Activated CD8-positive, alpha-beta T cell treated with anti-CD3 and anti-CD28 coated beads, Interleukin-2, amount 10 ng/mL, durations not matched to agents 7 days and 5 days (primary cell): ENCODE data around the gene TMEM165. TPM values are rescaled to one million over a fixed set of nuclear protein-coding genes. Genes with fewer than 3 reads are reported as not detected.
"Not testable (repeated sequence)": the region's sequence is repeated elsewhere in the genome, so short reads cannot be mapped to it uniquely, and the experiment has no call there.

Experiments used
- ATAC-seq: fragments of 150-1000 bp; cut with Tn5 transposase; one replicate; pipeline ENCODE4 v1.10.0; 2021; ENCODE audit warnings: moderate library complexity
- CTCF ChIA-PET: fragments of 350-600 bp; sonication (Branson Sonifier 250); formaldehyde crosslinking; loops from one replicate; lab custom pipeline; 2021; ENCODE audit warnings: antibody characterized with exemption; lab: Charles Lee
- POLR2A ChIA-PET: fragments of 350-600 bp; sonication (Branson Sonifier 250); formaldehyde crosslinking; loops from one replicate; lab custom pipeline; 2021; ENCODE audit warnings: antibody characterized with exemption; lab: Charles Lee
- DNase-seq: peaks from one replicate; pipeline ENCODE4 v3.0.0-alpha.2; 2020
- H3K27ac Mint-ChIP-seq: one replicate; pipeline ENCODE4 v1.8.0; 2021; ENCODE audit warnings: mild to moderate bottlenecking, mixed read lengths
- H3K27me3 Mint-ChIP-seq: one replicate; pipeline ENCODE4 v1.8.0; 2021; ENCODE audit warnings: low read depth, mixed read lengths
- H3K36me3 Mint-ChIP-seq: one replicate; pipeline ENCODE4 v1.8.0; 2021; ENCODE audit warnings: low read depth, mixed read lengths
- H3K4me1 Mint-ChIP-seq: one replicate; pipeline ENCODE4 v1.8.0; 2021; ENCODE audit warnings: low read depth, mixed read lengths
- H3K4me3 Mint-ChIP-seq: one replicate; pipeline ENCODE4 v1.8.0; 2021; ENCODE audit warnings: mild to moderate bottlenecking, mixed read lengths
- H3K9me3 Mint-ChIP-seq: one replicate; pipeline ENCODE4 v1.8.0; 2022; ENCODE audit warnings: mixed read lengths; ENCODE audit not compliant: insufficient read depth
- total RNA-seq, 2 experiments: library from RNA; stranded (reverse); gene quantifications; one replicate each; pipeline ENCODE4 v1.2.3, GENCODE V29; 2021

The TMEM165 gene, protein sequence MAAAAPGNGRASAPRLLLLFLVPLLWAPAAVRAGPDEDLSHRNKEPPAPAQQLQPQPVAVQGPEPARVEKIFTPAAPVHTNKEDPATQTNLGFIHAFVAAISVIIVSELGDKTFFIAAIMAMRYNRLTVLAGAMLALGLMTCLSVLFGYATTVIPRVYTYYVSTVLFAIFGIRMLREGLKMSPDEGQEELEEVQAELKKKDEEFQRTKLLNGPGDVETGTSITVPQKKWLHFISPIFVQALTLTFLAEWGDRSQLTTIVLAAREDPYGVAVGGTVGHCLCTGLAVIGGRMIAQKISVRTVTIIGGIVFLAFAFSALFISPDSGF
- total RNA-seq: 10 to 100 TPM; 66.2 to 68.7 TPM

GRCh38 chr4:55395529-55396307 lies at the start of gene TMEM165:
TMEM165 (plus strand) TSS chr4:55395957; CDS start chr4:55396190, 233 bp downstream.
- CTCF ChIA-PET: interaction anchor here (0.6 to 2.0 kb wide), 10 partner anchors 9 to 553 kb away, joined by 3 to 15 read pairs (median 6); partner anchors contain the start of genes CEP135 and SRD5A3

GRCh38 chr4:55345980-55346850 lies 49.5 kb upstream of the TMEM165 start, which contains the start of gene SRD5A3:
SRD5A3 (plus strand) TSS chr4:55346242; CDS start chr4:55346337, 95 bp downstream.
- no peaks in the 10 kb centered on the region for H3K9me3 Mint-ChIP-seq
- ATAC-seq (peak; percentile 95), DNase-seq (peak; percentile 82)
- H3K4me3 Mint-ChIP-seq: peak within 1 kb of the TSS; percentile 84
- CTCF ChIA-PET: interaction anchor here (0.7 to 2.6 kb wide), 46 partner anchors 9 to 1491 kb away, joined by 3 to 15 read pairs (median 4); partner anchors contain the start of genes CEP135 and TMEM165
- H3K36me3 Mint-ChIP-seq: no peaks in the 10 kb centered on the region
- peaks cover 17% of the 10 kb centered on the region for H3K4me1 Mint-ChIP-seq
- no peaks in the 10 kb centered on the region for H3K27me3 Mint-ChIP-seq
- POLR2A ChIA-PET: interaction anchor here (1.1 to 1.9 kb wide), 2 partner anchors 32 to 199 kb away, joined by 3 to 9 read pairs; no protein-coding TSS in a partner anchor
- peak within 1 kb of the TSS; percentile 88 for H3K27ac Mint-ChIP-seq

More at GRCh38 chr4:55395529-55396307, at the start of gene TMEM165:
- POLR2A ChIA-PET: interaction anchor here (0.8 to 1.1 kb wide), 4 partner anchors 10 to 150 kb away, joined by 3 to 7 read pairs (median 4); no protein-coding TSS in a partner anchor
- Mint-ChIP-seq H3K27me3 (no peaks in the 10 kb centered on the region), H3K9me3 (no peaks in the 10 kb centered on the region), H3K27ac (peak within 1 kb of the TSS; percentile 94), H3K36me3 (peaks cover 29% of the 10 kb centered on the region), H3K4me1 (peaks cover 44% of the 10 kb centered on the region), H3K4me3 (peak within 1 kb of the TSS; percentile 88)
- ATAC-seq (peak; percentile 96), DNase-seq (peak; percentile 93)

DNA sequence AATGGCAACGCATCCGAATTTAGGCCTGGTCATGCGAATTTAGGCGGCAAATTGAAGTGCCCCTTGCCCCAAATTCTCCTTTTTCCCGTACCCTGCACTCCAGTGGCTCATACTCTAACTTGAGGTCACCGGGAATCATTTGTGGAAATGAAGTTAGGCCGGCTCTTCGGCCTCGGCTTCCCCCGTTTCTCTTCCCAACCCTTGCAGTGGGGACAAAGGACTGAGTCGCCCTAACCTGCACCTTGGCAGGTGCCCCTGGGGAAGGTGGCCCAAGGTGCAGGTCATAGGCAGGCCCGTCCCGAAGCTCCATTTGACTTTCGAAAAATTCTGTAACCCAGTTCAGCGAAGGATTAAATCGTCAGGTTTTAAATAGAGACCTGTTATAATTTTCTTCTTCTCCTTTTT lies 48.9 kb upstream of the TMEM165 start:
- Mint-ChIP-seq H3K27ac (peak overlapping the region; percentile 73), H3K4me3 (peak overlapping the region; percentile 84), H3K36me3 (peaks cover 2% of the 10 kb centered on the region), H3K9me3 (no peaks in the 10 kb centered on the region), H3K27me3 (no peaks in the 10 kb centered on the region), H3K4me1 (peaks cover 17% of the 10 kb centered on the region)
- CTCF ChIA-PET: interaction anchor here (0.7 to 2.6 kb wide), 12 partner anchors 19 to 249 kb away, joined by 3 to 15 read pairs (median 6); partner anchors contain the start of gene TMEM165
- DNase-seq: no peak
- no peak for ATAC-seq
- POLR2A ChIA-PET: interaction anchor here (1.1 to 1.9 kb wide), 2 partner anchors 32 to 199 kb away, joined by 3 to 9 read pairs; no protein-coding TSS in a partner anchor

- POLR2A ChIA-PET: interaction anchor here (1.1 kb wide), 1 partner anchor 31 kb away, joined by 3 read pairs; no protein-coding TSS in a partner anchor
- Mint-ChIP-seq H3K4me1 (peaks cover 17% of the 10 kb centered on the region), H3K4me3 (peak overlapping the region; percentile 84), H3K9me3 (peaks cover 3% of the 10 kb centered on the region), H3K36me3 (peaks cover 4% of the 10 kb centered on the region), H3K27me3 (no peaks in the 10 kb centered on the region), H3K27ac (no peak overlapping the region)
- DNase-seq (no peak), ATAC-seq (no peak)
- CTCF ChIA-PET: interaction anchor here (1.0 to 2.6 kb wide), 6 partner anchors 20 to 248 kb away, joined by 3 to 13 read pairs (median 7); partner anchors contain the start of gene TMEM165
Observed at GRCh38 chr4:55347610-55348228, 48.0 kb upstream of the TMEM165 start.

GRCh38 chr4:55348466-55348865 lies 47.3 kb upstream of the TMEM165 start:
- Mint-ChIP-seq H3K4me1 (peaks cover 17% of the 10 kb centered on the region), H3K9me3 (peaks cover 7% of the 10 kb centered on the region), H3K36me3 (peaks cover 7% of the 10 kb centered on the region), H3K27ac (no peak overlapping the region), H3K4me3 (no peak overlapping the region), H3K27me3 (no peaks in the 10 kb centered on the region)
- CTCF ChIA-PET: no interaction called here
- DNase-seq: no peak
- no peak for ATAC-seq
- POLR2A ChIA-PET: no interaction called here

GRCh38 chr4:55350870-55351269 lies 44.9 kb upstream of the TMEM165 start:
- DNase-seq: peak; percentile 2
- Mint-ChIP-seq H3K4me1 (peaks cover 15% of the 10 kb centered on the region), H3K36me3 (peaks cover 13% of the 10 kb centered on the region)
- H3K27me3 Mint-ChIP-seq, POLR2A ChIA-PET, ATAC-seq, CTCF ChIA-PET, H3K27ac Mint-ChIP-seq, H3K9me3 Mint-ChIP-seq, H3K4me3 Mint-ChIP-seq: not testable (repeated sequence)

DNA sequence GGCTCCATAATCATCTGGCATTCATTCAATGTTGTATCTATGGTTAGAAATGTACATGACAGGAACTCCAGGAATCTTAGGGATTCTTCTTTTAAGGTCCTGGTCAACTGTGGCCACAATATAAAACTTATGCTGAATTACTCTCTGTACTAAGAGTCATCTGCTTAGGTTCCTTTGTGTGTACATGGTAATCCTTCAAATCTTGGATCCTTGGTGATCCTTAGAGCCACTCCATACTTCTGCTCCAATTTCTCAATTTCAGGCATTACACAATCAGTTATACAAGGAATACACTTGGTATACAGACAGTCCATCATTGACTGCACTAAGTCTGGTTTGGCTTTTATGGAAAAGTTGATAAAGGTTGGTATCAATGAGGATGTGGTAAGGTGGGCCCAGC lies 43.9 kb upstream of the TMEM165 start:
- Mint-ChIP-seq H3K27ac (no peak overlapping the region), H3K4me1 (peaks cover 14% of the 10 kb centered on the region), H3K4me3 (no peak overlapping the region), H3K27me3 (no peaks in the 10 kb centered on the region), H3K36me3 (peaks cover 13% of the 10 kb centered on the region), H3K9me3 (peaks cover 7% of the 10 kb centered on the region)
- ChIA-PET CTCF (no interaction called here), POLR2A (no interaction called here)
- DNase-seq: no peak
- ATAC-seq: no peak

DNA sequence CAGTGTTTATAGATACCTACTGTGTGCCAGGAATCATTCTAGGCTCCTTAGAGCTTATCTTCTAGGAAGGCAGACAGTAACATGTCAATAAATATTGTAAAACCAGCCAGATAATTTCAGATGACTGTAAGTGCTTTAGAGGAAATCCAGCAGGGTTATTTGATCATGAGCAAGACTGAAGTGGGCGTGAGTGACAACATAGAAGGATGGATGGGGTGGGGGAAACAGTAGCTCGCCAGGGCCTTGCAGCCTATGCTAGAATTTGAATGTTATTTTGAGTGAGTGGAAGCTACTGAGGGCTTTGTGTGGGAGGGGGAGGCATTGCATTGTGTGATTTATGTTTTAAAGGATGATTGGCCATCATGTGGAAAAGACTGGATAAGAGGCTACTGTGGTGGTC lies 43.0 kb upstream of the TMEM165 start:
- Mint-ChIP-seq H3K4me1 (peaks cover 5% of the 10 kb centered on the region), H3K27ac (no peak overlapping the region), H3K27me3 (no peaks in the 10 kb centered on the region), H3K4me3 (no peak overlapping the region), H3K36me3 (peaks cover 13% of the 10 kb centered on the region), H3K9me3 (peaks cover 7% of the 10 kb centered on the region)
- CTCF ChIA-PET: no interaction called here
- ATAC-seq: no peak
- peak; percentile 7 for DNase-seq
- POLR2A ChIA-PET: no interaction called here

DNA sequence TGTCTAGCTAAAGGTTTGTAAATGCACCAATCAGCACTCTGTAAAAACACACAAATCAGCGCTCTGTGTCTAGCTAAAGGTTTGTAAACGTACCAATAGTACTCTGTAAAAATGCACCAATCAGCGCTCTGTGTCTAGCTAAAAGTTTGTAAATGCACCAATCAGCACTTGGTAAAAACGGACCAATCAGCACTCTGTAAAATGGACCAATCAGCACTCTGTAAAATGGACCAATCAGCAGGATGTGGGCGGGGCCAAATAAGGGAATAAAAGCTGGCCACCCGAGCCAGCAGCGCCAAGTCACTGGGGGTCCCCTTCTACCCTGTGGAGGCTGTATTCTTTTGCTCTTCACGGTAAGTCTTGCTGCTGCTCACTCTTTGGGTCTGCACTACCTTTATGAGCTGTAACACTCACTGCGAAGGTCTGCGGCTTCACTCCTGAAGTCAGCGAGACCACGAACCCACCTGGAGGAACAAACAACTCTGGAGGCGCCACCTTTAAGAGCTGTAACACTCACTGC lies 42.5 kb upstream of the TMEM165 start:
- CTCF ChIA-PET: interaction anchor here (2.8 kb wide), 1 partner anchor 8 kb away, joined by 13 read pairs; the partner anchor contains the start of gene SRD5A3
- peak; percentile 8 for DNase-seq
- H3K27me3 Mint-ChIP-seq, H3K4me1 Mint-ChIP-seq, H3K4me3 Mint-ChIP-seq, H3K27ac Mint-ChIP-seq, ATAC-seq, POLR2A ChIA-PET, H3K9me3 Mint-ChIP-seq: not testable (repeated sequence)
- H3K36me3 Mint-ChIP-seq: peaks cover 13% of the 10 kb centered on the region

DNA sequence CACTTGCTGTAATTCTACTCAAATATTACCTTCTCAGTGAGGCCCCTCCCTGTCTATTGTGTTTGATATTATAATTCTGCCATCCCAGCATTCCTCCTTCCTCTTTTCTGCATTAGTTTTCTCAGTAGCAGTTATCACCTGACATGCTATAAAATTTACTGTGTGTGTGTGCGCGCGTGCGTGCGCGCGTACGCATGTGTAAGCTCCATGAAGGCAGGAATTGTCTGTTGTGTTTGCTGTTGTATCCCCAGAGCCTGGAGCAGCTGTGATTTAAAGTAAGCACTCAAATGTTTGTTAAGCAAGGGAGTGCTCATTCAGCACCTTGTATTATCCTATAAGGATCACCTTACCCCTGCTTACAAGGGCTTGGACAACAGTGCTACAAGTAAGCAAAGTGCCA lies 41.1 kb upstream of the TMEM165 start:
- POLR2A ChIA-PET: no interaction called here
- CTCF ChIA-PET: interaction anchor here (2.8 kb wide), 1 partner anchor 9 kb away, joined by 13 read pairs; the partner anchor contains the start of gene SRD5A3

More for the DNA sequence above, 41.1 kb upstream of the TMEM165 start:
- H3K9me3 Mint-ChIP-seq: peaks cover 7% of the 10 kb centered on the region
- no peak overlapping the region for H3K27ac Mint-ChIP-seq
- H3K27me3 Mint-ChIP-seq: no peaks in the 10 kb centered on the region
- peaks cover 13% of the 10 kb centered on the region for H3K36me3 Mint-ChIP-seq
- H3K4me1 Mint-ChIP-seq: peaks cover 7% of the 10 kb centered on the region
- ATAC-seq (no peak), DNase-seq (no peak)
- H3K4me3 Mint-ChIP-seq: no peak overlapping the region
